Keratinocyte (primary cell): ENCODE measurements around the gene TRIP6.

Experiments used
- CTCF ChIP-seq, 3 experiments: IDR thresholded peaks in 1 of 3; conservative IDR thresholded peaks in 1 of 3; optimal IDR thresholded peaks in 1 of 3; 2 replicates in 2 of 3; 3 replicates in 1 of 3; pipeline versions ENCODE3 to v1.5.1; 2011; ENCODE audit warnings: low read length in 3 of 3, mild to moderate bottlenecking in 3 of 3, moderate library complexity in 2 of 3, control low read depth in 1 of 3, inconsistent platforms in 1 of 3; ENCODE audit not compliant: insufficient read depth in 2 of 3; ENCODE audit errors: extremely low read depth in 1 of 3
- EZH2 ChIP-seq: IDR thresholded peaks from one replicate; pipeline ENCODE4 v1.6.1; 2012; ENCODE audit warnings: inconsistent platforms, mild to moderate bottlenecking, low read length, moderate library complexity

GRCh38 chr7:100861616-100861985 is 5.6 kb upstream of the TRIP6 start:
- no peak for TF ChIP-seq CTCF (optimal IDR thresholded peaks at IDR 0.05 in 1 of 3, IDR thresholded peaks at IDR 0.05 in 1 of 3, conservative IDR thresholded peaks at IDR 0.05 in 1 of 3; ENCODE audit: extremely low read depth in 1 of 3, insufficient read depth in 2 of 3, low read length in 3 of 3)
- TF ChIP-seq EZH2 = no peak
